HepG2 (cell line): Measurements from ENCODE around the gene PRR4. TPM values are rescaled to one million over a fixed set of nuclear protein-coding genes. Genes with fewer than 3 reads are reported as not detected.

ENCODE experiments used
- AGO2 ChIP-seq: fragments of 200-400 bp; formaldehyde crosslinking; optimal IDR thresholded peaks from 2 replicates; pipeline ENCODE3; 2017; ENCODE audit warnings: mild to moderate bottlenecking, low read depth, low read length, moderate library complexity
- ATF5 ChIP-seq: sonication (generic); formaldehyde crosslinking; IDR thresholded peaks from 2 replicates; pipeline ENCODE4 v1.4.0; 2020; ENCODE audit warnings: mild to moderate bottlenecking, low read depth, missing genetic modification reagents
- DPF2 ChIP-seq: sonication (generic); formaldehyde crosslinking; IDR thresholded peaks from 2 replicates; pipeline ENCODE4 v1.4.0; 2020; ENCODE audit warnings: mild to moderate bottlenecking, low read depth, missing genetic modification reagents, borderline replicate concordance
- EEA1 ChIP-seq: sonication (generic); formaldehyde crosslinking; IDR thresholded peaks from 2 replicates; pipeline ENCODE4 v1.5.1; 2020; ENCODE audit warnings: mild to moderate bottlenecking, missing genetic modification reagents, borderline replicate concordance
- HCFC1 ChIP-seq: fragments of 150-350 bp; IDR thresholded peaks from 2 replicates; pipeline ENCODE4 v1.6.1; 2014; ENCODE audit warnings: low read depth, low read length
- HNF4A ChIP-seq: sonication (generic); formaldehyde crosslinking; IDR thresholded peaks from 2 replicates; pipeline ENCODE4 v1.4.0; 2020; ENCODE audit warnings: missing genetic modification reagents
- JDP2 ChIP-seq: sonication (generic); formaldehyde crosslinking; IDR thresholded peaks from 2 replicates; pipeline ENCODE4 v1.8.1; 2022; ENCODE audit warnings: missing genetic modification reagents, borderline replicate concordance
- KAT2B ChIP-seq: fragments of 150-350 bp; IDR thresholded peaks from 2 replicates; pipeline ENCODE4 v1.6.1; 2014; ENCODE audit warnings: low read depth, low read length, borderline replicate concordance
- MXD3 ChIP-seq: IDR thresholded peaks from 2 replicates; pipeline ENCODE4 v1.6.1; 2016; ENCODE audit warnings: mild to moderate bottlenecking, missing biosample characterization, missing genetic modification reagents
- NR2C2 ChIP-seq: sonication (generic); formaldehyde crosslinking; IDR thresholded peaks from 2 replicates; pipeline ENCODE4 v1.4.0; 2020; ENCODE audit warnings: missing genetic modification reagents, mild to moderate bottlenecking, moderate library complexity, borderline replicate concordance
- PHF5A ChIP-seq: IDR thresholded peaks from one replicate; pipeline ENCODE4 v1.6.1; 2018; ENCODE audit warnings: low read depth, missing genetic modification reagents; ENCODE audit not compliant: unreplicated experiment
- RAD51 ChIP-seq: fragments of 450-650 bp; IDR thresholded peaks from 2 replicates; pipeline ENCODE4 v1.6.1; 2016; ENCODE audit warnings: borderline replicate concordance
- RERE ChIP-seq: IDR thresholded peaks from 2 replicates; pipeline ENCODE4 v1.6.1; 2016; ENCODE audit warnings: low read depth, missing genetic modification reagents, missing compliant biosample characterization
- RFX1 ChIP-seq: fragments of 450-650 bp; IDR thresholded peaks from 2 replicates; pipeline ENCODE4 v1.6.1; 2017
- SMARCC2 ChIP-seq: fragments of 450-650 bp; IDR thresholded peaks from 2 replicates; pipeline ENCODE4 v1.6.1; 2017; ENCODE audit warnings: antibody characterized with exemption, mild to moderate bottlenecking
- SNRNP70 ChIP-seq: fragments of 200-400 bp; formaldehyde crosslinking; IDR thresholded peaks from 2 replicates; pipeline ENCODE4 v1.6.1; 2017; ENCODE audit warnings: mild to moderate bottlenecking, low read depth, low read length, moderate library complexity
- TCF12 ChIP-seq, 2 experiments: fragments of 450-650 bp in 1 of 2; sonication (generic) in 1 of 2; formaldehyde crosslinking in 1 of 2; IDR thresholded peaks; 2 replicates each; pipeline versions ENCODE4 v1.6.1 to v1.8.0; 2017 to 2022; ENCODE audit warnings: antibody characterized with exemption in 1 of 2, mild to moderate bottlenecking in 1 of 2, missing genetic modification reagents in 1 of 2, moderate library complexity in 1 of 2
- THAP11 ChIP-seq: IDR thresholded peaks from 2 replicates; pipeline ENCODE4 v1.6.1; 2016; ENCODE audit warnings: missing biosample characterization, missing genetic modification reagents
- ZNF17 ChIP-seq: sonication (generic); formaldehyde crosslinking; IDR thresholded peaks from 2 replicates; pipeline ENCODE4 v1.5.0; 2020; ENCODE audit warnings: mild to moderate bottlenecking, missing genetic modification reagents
- ZNF263 ChIP-seq: sonication (generic); formaldehyde crosslinking; IDR thresholded peaks from 2 replicates; pipeline ENCODE4 v1.4.0; 2020; ENCODE audit warnings: missing genetic modification reagents
- ZNF317 ChIP-seq: sonication (generic); formaldehyde crosslinking; IDR thresholded peaks from 2 replicates; pipeline ENCODE4 v1.5.0; 2020; ENCODE audit warnings: mild to moderate bottlenecking, missing genetic modification reagents
- ZNF451 ChIP-seq: sonication (generic); formaldehyde crosslinking; IDR thresholded peaks from 2 replicates; pipeline ENCODE4 v1.5.0; 2020; ENCODE audit warnings: mild to moderate bottlenecking, missing genetic modification reagents
- ZNF639 ChIP-seq: conservative IDR thresholded peaks from 2 replicates; pipeline ENCODE4 v1.6.1; 2018; ENCODE audit warnings: missing genetic modification reagents
- ZNF841 ChIP-seq: sonication (generic); formaldehyde crosslinking; IDR thresholded peaks from 2 replicates; pipeline ENCODE4 v1.8.1; 2023; ENCODE audit warnings: missing genetic modification reagents, borderline replicate concordance
- polyA plus RNA-seq, 8 experiments: library from polyadenylated mRNA; depleted of rRNA in 3 of 8; stranded (reverse) in 7 of 8; unstranded in 1 of 8; fragments of >200 nt; fragmentation: Illumina TruSeq in 4 of 8; extraction: Trizol in 4 of 8; gene quantifications; 2 replicates each; pipeline versions ENCODE4 v1.2.1 to v1.2.3, GENCODE V29; 2011 to 2016; ENCODE audit warnings: low read depth in 4 of 8, missing spikeins in 1 of 8, mixed read lengths in 1 of 8; ENCODE audit not compliant: insufficient read depth in 1 of 8
- total RNA-seq, 5 experiments: library from RNA; depleted of rRNA; stranded (reverse); fragments of >200 nt; fragmentation: Illumina TruSeq; extraction: Trizol; gene quantifications; 2 replicates each; pipeline ENCODE4 v1.2.3, GENCODE V29; 2016; ENCODE audit warnings: low read depth in 1 of 5

The PRR4 gene
- total and polyA plus RNA-seq, 2 of the 13 experiments (the other 11 are each of a cell fraction or from before 2014, with no cell fraction given) = 2.3 to 5.4 TPM

GRCh38 chr12:10891937-10892336 is 42.7 kb upstream of the PRR4 start (continued):
- TF ChIP-seq ZNF263 (CRISPR knock-in tag) (no peak), EEA1 (CRISPR knock-in tag) (no peak), ZNF451 (CRISPR knock-in tag) (no peak), SNRNP70 (no peak), ZNF317 (CRISPR knock-in tag) (peak; percentile 71; the same call in 1 of the 2 replicates), RAD51 (no peak), ATF5 (no peak), KAT2B (no peak), THAP11 (CRISPR knock-in tag) (peak; percentile 84), AGO2 (no peak), HCFC1 (no peak), PHF5A (CRISPR knock-in tag) (peak; percentile 90), SMARCC2 (no peak), DPF2 (CRISPR knock-in tag) (peak; percentile 99), MXD3 (CRISPR knock-in tag) (no peak), NR2C2 (CRISPR knock-in tag) (peak; percentile 66; the same call in 1 of the 2 replicates), ZNF841 (CRISPR knock-in tag) (no peak), HNF4A (peak; percentile 100), RFX1 (no peak), JDP2 (no peak; the same call in 1 of the 2 replicates), ZNF639 (CRISPR knock-in tag) (peak; percentile 75; the same call in 1 of the 2 replicates), RERE (CRISPR knock-in tag) (peak; percentile 96), ZNF17 (CRISPR knock-in tag) (no peak), TCF12 (IDR thresholded peaks at IDR 0.05) (no peak), TCF12 (CRISPR knock-in tag; IDR thresholded peaks at IDR 0.05) (peak; percentile 92; the same call in 1 of the 2 replicates)
